Panc1 (cell line): Measurements from ENCODE around the gene CST5. TPM values are rescaled to one million over a fixed set of nuclear protein-coding genes. Genes with fewer than 3 reads are reported as not detected.

Experiments used
- ATAC-seq: fragments of 200-7000 bp; cut with Tn5 transposase; 2 replicates; pipeline ENCODE4 v1.9.1; 2020; ENCODE audit warnings: mild to moderate bottlenecking, moderate library complexity
- BruUV-seq: library from RNA; stranded (reverse); fragments of 400-500 nt; replicated peaks from 2 replicates; lab custom pipeline; 2021; lab: Mats Ljungman, UMichigan
- CTCF ChIA-PET: fragments of 300-600 bp; sonication (Branson Sonifier 250); formaldehyde crosslinking; loops from one replicate; lab custom pipeline; 2022; ENCODE audit warnings: antibody characterized with exemption; lab: Charles Lee
- POLR2A ChIA-PET: fragments of 300-600 bp; sonication (Branson Sonifier 250); formaldehyde crosslinking; loops from one replicate; lab custom pipeline; 2022; ENCODE audit warnings: antibody characterized with exemption; lab: Charles Lee
- DNase-seq: peaks from one replicate; pipeline ENCODE4 v3.0.0-alpha.2; 2010; ENCODE audit warnings: low read depth, low spot score
- H3K27ac ChIP-seq: 2 replicates; pipeline ENCODE4 v1.5.1; 2011; ENCODE audit warnings: mild to moderate bottlenecking, low read length, inconsistent platforms
- H3K27me3 ChIP-seq: fragments of 200-500 bp; sonication (Bioruptor generic); 2 replicates; pipeline ENCODE4 v1.6.0; 2014; ENCODE audit warnings: low read length, inconsistent platforms; ENCODE audit not compliant: control insufficient read depth, insufficient read depth
- H3K36me3 ChIP-seq: fragments of 200-500 bp; sonication (Bioruptor generic); 2 replicates; pipeline ENCODE4 v1.5.1; 2014; ENCODE audit warnings: inconsistent platforms, mild to moderate bottlenecking, low read length, moderate library complexity; ENCODE audit not compliant: control insufficient read depth, insufficient read depth
- H3K4me1 ChIP-seq: 2 replicates; pipeline ENCODE4 v1.5.1; 2011; ENCODE audit warnings: inconsistent platforms, mild to moderate bottlenecking, low read length, moderate library complexity; ENCODE audit not compliant: control insufficient read depth, insufficient read depth
- H3K4me3 ChIP-seq, 2 experiments: 2 replicates each; pipeline ENCODE4 v1.5.1; 2011 to 2012; ENCODE audit warnings: low read depth in 2 of 2, low read length in 2 of 2, mild to moderate bottlenecking in 2 of 2, inconsistent platforms in 1 of 2, moderate library complexity in 1 of 2
- H3K9me3 ChIP-seq: fragments of 200-500 bp; sonication (Bioruptor generic); 2 replicates; pipeline ENCODE4 v1.5.1; 2014; ENCODE audit warnings: low read depth, mild to moderate bottlenecking, inconsistent platforms, low read length, moderate library complexity; ENCODE audit not compliant: control insufficient read depth, insufficient read depth
- POLR2AphosphoS5 ChIP-seq: IDR thresholded peaks from 2 replicates; pipeline ENCODE4 v1.6.1; 2012; ENCODE audit warnings: mild to moderate bottlenecking, low read depth, low read length, moderate library complexity
- REST ChIP-seq, 2 experiments: IDR thresholded peaks; 2 replicates each; pipeline ENCODE4 v1.6.1; 2011 to 2012; ENCODE audit warnings: low read depth in 2 of 2, control low read depth in 1 of 2, low read length in 1 of 2, mild to moderate bottlenecking in 1 of 2, moderate library complexity in 1 of 2; ENCODE audit not compliant: insufficient read depth in 1 of 2
- SIN3A ChIP-seq: IDR thresholded peaks from 2 replicates; pipeline ENCODE4 v1.6.1; 2012; ENCODE audit warnings: low read depth, mild to moderate bottlenecking, low read length, moderate library complexity, borderline replicate concordance; ENCODE audit not compliant: insufficient read depth
- TCF7L2 ChIP-seq: IDR thresholded peaks from 2 replicates; pipeline ENCODE4 v1.6.1; 2011; ENCODE audit warnings: mild to moderate bottlenecking, low read depth, low read length, inconsistent platforms
- in situ Hi-C: cut with HindIII; loops from 2 replicates; pipeline ENCODE4 v1.10.0; 2016; ENCODE audit warnings: low sequenced_read_pairs, low pct_unique_long_range_greater_than_20kb
- intact Hi-C: fragments of 100-400 bp; cut with micrococcal nuclease; formaldehyde crosslinking; loops from one replicate; pipeline ENCODE4 v1.10.0; 2022; ENCODE audit not compliant: unreplicated experiment
- total RNA-seq: library from RNA; stranded (reverse); gene quantifications from one replicate; pipeline ENCODE4 v1.2.1, GENCODE V29; 2021; ENCODE audit not compliant: unreplicated experiment
- TF ChIP-seq, protein P1 (sequence below): fragments of 450-650 bp; IDR thresholded peaks from 2 replicates; pipeline ENCODE4 v1.5.1; 2017; ENCODE audit warnings: mild to moderate bottlenecking

The CST5 gene
- total RNA-seq, 1 experiment from 2014 or later, result not detected

DNA sequence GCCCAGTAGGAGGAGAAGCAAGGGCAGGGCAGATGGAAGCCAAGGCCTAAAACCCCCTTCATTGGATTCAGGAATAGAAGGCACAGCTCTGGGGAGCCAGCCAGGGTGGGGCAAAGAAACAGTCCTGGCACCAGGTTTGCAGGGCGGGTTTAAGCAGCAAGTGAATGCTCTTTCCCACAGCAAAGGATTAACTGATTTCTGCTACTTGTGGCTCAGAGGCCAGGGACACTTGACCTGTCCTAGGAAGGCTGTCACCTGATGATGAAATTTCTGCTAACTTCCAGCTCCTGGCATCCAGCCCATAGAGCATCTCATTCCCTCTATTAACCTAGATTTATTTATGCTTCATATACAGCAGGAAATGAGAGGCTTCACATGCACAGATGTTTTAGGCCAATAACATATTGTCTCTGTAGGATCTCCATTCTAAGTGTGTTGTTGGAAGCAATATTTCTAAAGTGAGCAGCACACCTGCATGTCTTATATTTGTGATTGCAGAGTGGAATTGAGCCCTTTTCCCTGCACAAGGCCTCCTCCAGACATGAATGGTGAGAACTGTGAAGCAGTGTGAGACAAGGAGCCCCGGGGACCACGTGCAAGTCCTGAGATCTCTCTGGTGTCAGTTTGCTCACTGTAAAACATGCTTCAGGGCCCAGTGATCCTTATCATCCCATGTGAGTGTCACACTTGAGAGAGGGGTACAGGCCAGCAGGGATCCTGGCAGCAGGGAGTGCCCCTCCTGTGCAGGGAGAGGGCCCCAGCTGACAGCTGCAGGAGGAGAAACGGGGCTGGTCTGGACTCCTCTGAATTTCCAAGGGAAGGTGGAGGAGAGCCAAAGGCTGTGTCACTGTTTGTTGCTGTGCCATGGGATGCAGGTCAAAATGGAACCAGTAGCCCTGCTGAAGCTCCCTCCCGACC lies 41.1 kb upstream of the CST5 start:
- in situ Hi-C loops, result no loop called here
- POLR2A ChIA-PET, result no interaction called here
- intact Hi-C loops, result no loop called here
- Histone ChIP-seq H3K4me3 (no peak overlapping the region), H3K27ac (no peak overlapping the region), H3K9me3 (no peaks in the 10 kb centered on the region), H3K36me3 (no peaks in the 10 kb centered on the region), H3K4me1 (no peaks in the 10 kb centered on the region), H3K27me3 (no peaks in the 10 kb centered on the region)
- ATAC-seq (peak; percentile 40; the same call in 1 of the 2 replicates), DNase-seq (no peak)
- CTCF ChIA-PET, result no interaction called here
- TF ChIP-seq TCF7L2, result no peak
- TF ChIP-seq POLR2AphosphoS5, result no peak
- BruUV-seq, result no TSS peak

DNA sequence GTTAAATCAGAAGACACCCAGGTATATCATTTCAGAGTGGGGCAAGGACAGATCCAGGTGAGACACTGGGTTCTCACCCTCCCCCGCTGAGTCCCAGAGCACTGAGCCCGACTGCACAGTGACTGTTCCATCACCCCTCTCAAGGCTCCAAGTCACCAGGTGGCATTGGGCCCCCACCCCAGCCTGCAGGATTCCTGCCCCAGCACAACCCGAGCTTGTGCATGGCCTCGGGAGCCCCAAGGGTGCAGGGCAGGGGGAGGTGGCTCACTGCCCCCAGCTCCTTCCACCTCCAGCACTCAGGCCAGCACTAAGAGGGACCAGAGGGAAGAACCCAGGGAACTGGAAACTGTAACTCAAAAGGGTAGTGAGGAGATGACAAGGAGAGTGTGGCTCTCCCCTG lies 39.3 kb upstream of the CST5 start:
- POLR2A ChIA-PET, result no interaction called here
- TF ChIP-seq POLR2AphosphoS5, result no peak
- TF ChIP-seq TCF7L2, result no peak
- TF ChIP-seq REST (IDR thresholded peaks at IDR 0.05; ENCODE audit: insufficient read depth in 1 of 2, low read depth in 2 of 2, low read length in 1 of 2), result no peak
- TF ChIP-seq SIN3A, result no peak
- TF ChIP-seq, protein P1, sequence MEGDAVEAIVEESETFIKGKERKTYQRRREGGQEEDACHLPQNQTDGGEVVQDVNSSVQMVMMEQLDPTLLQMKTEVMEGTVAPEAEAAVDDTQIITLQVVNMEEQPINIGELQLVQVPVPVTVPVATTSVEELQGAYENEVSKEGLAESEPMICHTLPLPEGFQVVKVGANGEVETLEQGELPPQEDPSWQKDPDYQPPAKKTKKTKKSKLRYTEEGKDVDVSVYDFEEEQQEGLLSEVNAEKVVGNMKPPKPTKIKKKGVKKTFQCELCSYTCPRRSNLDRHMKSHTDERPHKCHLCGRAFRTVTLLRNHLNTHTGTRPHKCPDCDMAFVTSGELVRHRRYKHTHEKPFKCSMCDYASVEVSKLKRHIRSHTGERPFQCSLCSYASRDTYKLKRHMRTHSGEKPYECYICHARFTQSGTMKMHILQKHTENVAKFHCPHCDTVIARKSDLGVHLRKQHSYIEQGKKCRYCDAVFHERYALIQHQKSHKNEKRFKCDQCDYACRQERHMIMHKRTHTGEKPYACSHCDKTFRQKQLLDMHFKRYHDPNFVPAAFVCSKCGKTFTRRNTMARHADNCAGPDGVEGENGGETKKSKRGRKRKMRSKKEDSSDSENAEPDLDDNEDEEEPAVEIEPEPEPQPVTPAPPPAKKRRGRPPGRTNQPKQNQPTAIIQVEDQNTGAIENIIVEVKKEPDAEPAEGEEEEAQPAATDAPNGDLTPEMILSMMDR, result no peak
- DNase-seq, result no peak
- Histone ChIP-seq H3K27me3 (no peaks in the 10 kb centered on the region), H3K9me3 (no peaks in the 10 kb centered on the region), H3K27ac (no peak overlapping the region), H3K4me1 (no peaks in the 10 kb centered on the region), H3K36me3 (no peaks in the 10 kb centered on the region), H3K4me3 (no peak overlapping the region)
- no peak for ATAC-seq
- BruUV-seq, result no TSS peak
- in situ Hi-C loops (no loop called here), intact Hi-C loops (no loop called here)
- CTCF ChIA-PET, result no interaction called here
